NCI-H345 treated with DMSO at 0.1 percent for 48 hours (cell line): ENCODE measurements around the gene TBCC.

Experiments used
- DNase-seq: peaks from one replicate; lab custom pipeline; 2025; ENCODE audit not compliant: unreplicated experiment; lab: John Stamatoyannopoulos, UW

TBCC gene

GRCh38 chr6:42698217-42698616 lies 47.7 kb downstream of the TBCC start:
- DNase-seq = no peak

- DNase-seq = no peak
Measured at GRCh38 chr6:42697268-42697655, 48.6 kb downstream of the TBCC start.

GRCh38 chr6:42696526-42697267 lies 49.2 kb downstream of the TBCC start:
- DNase-seq = no peak

- DNase-seq = no peak
Measured at GRCh38 chr6:42694586-42694985, 51.3 kb downstream of the TBCC start.
